A549 (cell line): ENCODE measurements around the gene SCAMP1. TPM values are rescaled to one million over a fixed set of nuclear protein-coding genes. Genes with fewer than 3 reads are reported as not detected.
A peak's percentile ranks its signal among the peaks of the same experiment; 100 is the strongest.

ENCODE experiments used
- ATAC-seq, 2 experiments: fragments of 200-7000 bp in 1 of 2; fragments of >200 bp in 1 of 2; cut with Nextera tagmentation in 1 of 2; cut with Tn5 transposase in 1 of 2; 3 replicates each; pipeline versions ENCODE4 v1.8.0 to v1.9.1; 2018 to 2020; ENCODE audit warnings: mild to moderate bottlenecking in 1 of 2, moderate library complexity in 1 of 2
- CTCF ChIA-PET: fragments of 300-600 bp; sonication (Branson Sonifier 250); formaldehyde crosslinking; extraction: SDS; loops from one replicate; lab custom pipeline; 2021; ENCODE audit warnings: antibody characterized with exemption, inconsistent platforms; lab: Yijun Ruan, JAX
- POLR2A ChIA-PET: fragments of 350-600 bp; formaldehyde crosslinking; extraction: SDS; loops from one replicate; lab custom pipeline; 2021; ENCODE audit warnings: antibody characterized with exemption, inconsistent platforms; lab: Yijun Ruan, JAX
- DNase-seq, 2 experiments: peaks; one replicate each; pipeline versions ENCODE4 v3.0.0 to v3.0.0-alpha.2; 2011 to 2016; ENCODE audit warnings: low read depth in 1 of 2, low spot score in 1 of 2
- FAIRE-seq: peaks from 2 replicates; lab custom pipeline; 2011; peaks lifted over from hg19 to GRCh38; lab: Jason Lieb, UNC
- H3K27ac ChIP-seq, 2 experiments: fragments of >200 bp; sonication (Bioruptor Twin); formaldehyde crosslinking; 3 replicates each; pipeline ENCODE4 v1.5.1; 2016 to 2017
- H3K4me1 ChIP-seq: fragments of >200 bp; sonication (Bioruptor Twin); formaldehyde crosslinking; 3 replicates; pipeline ENCODE4 v1.6.1; 2016
- H3K4me2 ChIP-seq: fragments of >200 bp; sonication (Bioruptor Twin); formaldehyde crosslinking; 3 replicates; pipeline ENCODE4 v1.6.1; 2016
- H3K4me3 ChIP-seq: fragments of >200 bp; sonication (Bioruptor Twin); formaldehyde crosslinking; 3 replicates; pipeline ENCODE4 v1.5.1; 2016
- H3K9me3 ChIP-seq: fragments of >200 bp; sonication (Bioruptor Twin); formaldehyde crosslinking; 3 replicates; pipeline ENCODE4 v1.6.1; 2016
- BHLHE40 ChIP-seq: IDR thresholded peaks from 2 replicates; pipeline ENCODE4 v1.6.1; 2012; ENCODE audit warnings: low read depth, low read length, inconsistent platforms
- EHMT2 ChIP-seq: fragments of 200-600 bp; sonication (generic); IDR thresholded peaks from 2 replicates; pipeline ENCODE4 v1.6.1; 2016; ENCODE audit warnings: antibody characterized with exemption, low read depth, mild to moderate bottlenecking, moderate library complexity
- FOSL2 ChIP-seq, 2 experiments: fragments of 450-650 bp in 1 of 2; fragments of >200 bp in 1 of 2; sonication (Bioruptor Twin) in 1 of 2; formaldehyde crosslinking; IDR thresholded peaks; 2 replicates each; pipeline versions ENCODE4 v1.5.0 to v1.6.1; 2016 to 2020; ENCODE audit warnings: mild to moderate bottlenecking in 1 of 2, moderate library complexity in 1 of 2
- HDAC2 ChIP-seq: fragments of 200-600 bp; sonication (generic); IDR thresholded peaks from 2 replicates; pipeline ENCODE4 v1.6.1; 2016
- HEYL ChIP-seq: fragments of 250-450 bp; sonication (Bioruptor Pico); IDR thresholded peaks from 2 replicates; pipeline ENCODE4 v1.8.0; 2021; ENCODE audit warnings: mild to moderate bottlenecking, moderate library complexity
- HOXB13 ChIP-seq: fragments of 250-450 bp; sonication (Bioruptor Pico); IDR thresholded peaks from 2 replicates; pipeline ENCODE4 v1.5.0; 2020; ENCODE audit warnings: low read depth, mild to moderate bottlenecking, moderate library complexity
- JUN ChIP-seq, 2 experiments: fragments of >200 bp; sonication (Bioruptor Twin); formaldehyde crosslinking; IDR thresholded peaks; 2 replicates in 1 of 2; 3 replicates in 1 of 2; pipeline ENCODE4 v1.6.1; 2016 to 2017
- KDM5A ChIP-seq: fragments of 200-600 bp; sonication (generic); IDR thresholded peaks from 2 replicates; pipeline ENCODE4 v1.6.1; 2016; ENCODE audit warnings: antibody characterized with exemption, mild to moderate bottlenecking
- MAFK ChIP-seq: fragments of 450-650 bp; IDR thresholded peaks from 2 replicates; pipeline ENCODE4 v1.6.1; 2014; ENCODE audit not compliant: partially characterized antibody
- MYC ChIP-seq: IDR thresholded peaks from 2 replicates; pipeline ENCODE4 v1.6.1; 2012; ENCODE audit warnings: mild to moderate bottlenecking, inconsistent platforms, low read length, improper control_type of control experiment, borderline replicate concordance
- NR3C1 ChIP-seq: fragments of >200 bp; sonication (Bioruptor Twin); formaldehyde crosslinking; IDR thresholded peaks from 3 replicates; pipeline ENCODE4 v1.6.1; 2017
- POLR2A ChIP-seq: IDR thresholded peaks from 2 replicates; pipeline ENCODE4 v1.6.1; 2012; ENCODE audit warnings: mild to moderate bottlenecking, low read length
- SMC3 ChIP-seq: fragments of >200 bp; sonication (Bioruptor Twin); formaldehyde crosslinking; IDR thresholded peaks from 3 replicates; pipeline ENCODE4 v1.6.1; 2018; ENCODE audit warnings: inconsistent platforms
- ZFP36 ChIP-seq: fragments of 450-650 bp; IDR thresholded peaks from 2 replicates; pipeline ENCODE4 v1.6.1; 2014; ENCODE audit warnings: borderline replicate concordance; ENCODE audit not compliant: partially characterized antibody
- ZSCAN20 ChIP-seq: fragments of 250-450 bp; sonication (Bioruptor Pico); IDR thresholded peaks from 2 replicates; pipeline ENCODE4 v1.8.0; 2022; ENCODE audit warnings: mild to moderate bottlenecking, moderate library complexity
- WGBS: methylation state at CpG from one replicate; pipeline ENCODE4 v1.1.6; 2017; ENCODE audit errors: missing lambda C conversion rate; 5-methylcytosine and 5-hydroxymethylcytosine counted together
- polyA plus RNA-seq, 4 experiments: library from polyadenylated mRNA; depleted of rRNA in 3 of 4; stranded (reverse); fragments of >200 nt; fragmentation: RNase III in 1 of 4; extraction: RNeasy Plus Mini Kit Qiagen cat#74134 plus additional on column Dnase treatment in 1 of 4; gene quantifications; 2 replicates in 3 of 4; 3 replicates in 1 of 4; pipeline ENCODE4 v1.2.3, GENCODE V29; 2011 to 2017
- TF ChIP-seq, protein P1 (sequence below): fragments of 250-450 bp; sonication (Bioruptor Pico); IDR thresholded peaks from 2 replicates; pipeline ENCODE4 v1.5.0; 2021; ENCODE audit warnings: mild to moderate bottlenecking, moderate library complexity, borderline replicate concordance
- TF ChIP-seq, protein P2 (sequence below): IDR thresholded peaks from 2 replicates; pipeline ENCODE4 v1.6.1; 2012
- TF ChIP-seq, protein P3 (sequence below): fragments of >200 bp; sonication (Bioruptor Twin); formaldehyde crosslinking; IDR thresholded peaks from 3 replicates; pipeline ENCODE4 v1.5.1; 2016
- TF ChIP-seq, protein P4 (sequence below): fragments of 150-350 bp; IDR thresholded peaks from 2 replicates; pipeline ENCODE4 v1.6.1; 2014; ENCODE audit warnings: low read depth, mild to moderate bottlenecking, low read length
- TF ChIP-seq, protein P5 (sequence below): IDR thresholded peaks from 2 replicates; pipeline ENCODE4 v1.6.1; 2012; ENCODE audit warnings: low read depth, borderline replicate concordance

Gene SCAMP1
- polyA plus RNA-seq, 2 of the 4 experiments (the other 2 are of a cell fraction), result 23.8 to 42.2 TPM

DNA sequence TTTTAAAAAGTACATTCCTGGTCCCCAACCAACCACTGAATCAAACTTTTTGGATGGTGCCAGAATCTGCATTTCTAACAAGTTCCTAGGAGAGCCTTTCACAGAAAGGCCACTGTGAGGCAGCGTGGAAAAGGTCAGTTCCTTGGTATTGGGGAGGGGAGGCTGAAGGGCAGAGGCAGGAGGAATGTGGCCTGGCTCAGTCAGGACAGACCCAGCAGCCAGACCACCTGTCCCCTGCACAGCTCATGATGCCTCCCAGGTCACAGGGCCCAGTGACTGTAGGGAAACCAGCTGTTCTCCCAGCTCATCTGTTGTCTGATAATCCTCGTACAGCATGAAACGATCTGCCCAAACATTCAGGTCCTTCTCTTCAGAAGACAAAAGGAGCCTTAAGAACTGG lies 155.3 kb downstream of the SCAMP1 start:
- Histone ChIP-seq H3K4me3 (no peak overlapping the region), H3K4me1 (peaks cover 32% of the 10 kb centered on the region), H3K4me2 (no peak overlapping the region), H3K9me3 (no peaks in the 10 kb centered on the region), H3K27ac (no peak overlapping the region)
- no peak for TF ChIP-seq HEYL (CRISPR knock-in tag)
- TF ChIP-seq, protein P1, sequence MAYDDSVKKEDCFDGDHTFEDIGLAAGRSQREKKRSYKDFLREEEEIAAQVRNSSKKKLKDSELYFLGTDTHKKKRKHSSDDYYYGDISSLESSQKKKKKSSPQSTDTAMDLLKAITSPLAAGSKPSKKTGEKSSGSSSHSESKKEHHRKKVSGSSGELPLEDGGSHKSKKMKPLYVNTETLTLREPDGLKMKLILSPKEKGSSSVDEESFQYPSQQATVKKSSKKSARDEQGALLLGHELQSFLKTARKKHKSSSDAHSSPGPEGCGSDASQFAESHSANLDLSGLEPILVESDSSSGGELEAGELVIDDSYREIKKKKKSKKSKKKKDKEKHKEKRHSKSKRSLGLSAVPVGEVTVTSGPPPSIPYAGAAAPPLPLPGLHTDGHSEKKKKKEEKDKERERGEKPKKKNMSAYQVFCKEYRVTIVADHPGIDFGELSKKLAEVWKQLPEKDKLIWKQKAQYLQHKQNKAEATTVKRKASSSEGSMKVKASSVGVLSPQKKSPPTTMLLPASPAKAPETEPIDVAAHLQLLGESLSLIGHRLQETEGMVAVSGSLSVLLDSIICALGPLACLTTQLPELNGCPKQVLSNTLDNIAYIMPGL (CRISPR knock-in tag), result no peak
- TF ChIP-seq EHMT2, result no peak
- TF ChIP-seq, protein P2, sequence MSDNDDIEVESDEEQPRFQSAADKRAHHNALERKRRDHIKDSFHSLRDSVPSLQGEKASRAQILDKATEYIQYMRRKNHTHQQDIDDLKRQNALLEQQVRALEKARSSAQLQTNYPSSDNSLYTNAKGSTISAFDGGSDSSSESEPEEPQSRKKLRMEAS, result no peak
- TF ChIP-seq ZSCAN20 (CRISPR knock-in tag), result no peak
- TF ChIP-seq, protein P3, sequence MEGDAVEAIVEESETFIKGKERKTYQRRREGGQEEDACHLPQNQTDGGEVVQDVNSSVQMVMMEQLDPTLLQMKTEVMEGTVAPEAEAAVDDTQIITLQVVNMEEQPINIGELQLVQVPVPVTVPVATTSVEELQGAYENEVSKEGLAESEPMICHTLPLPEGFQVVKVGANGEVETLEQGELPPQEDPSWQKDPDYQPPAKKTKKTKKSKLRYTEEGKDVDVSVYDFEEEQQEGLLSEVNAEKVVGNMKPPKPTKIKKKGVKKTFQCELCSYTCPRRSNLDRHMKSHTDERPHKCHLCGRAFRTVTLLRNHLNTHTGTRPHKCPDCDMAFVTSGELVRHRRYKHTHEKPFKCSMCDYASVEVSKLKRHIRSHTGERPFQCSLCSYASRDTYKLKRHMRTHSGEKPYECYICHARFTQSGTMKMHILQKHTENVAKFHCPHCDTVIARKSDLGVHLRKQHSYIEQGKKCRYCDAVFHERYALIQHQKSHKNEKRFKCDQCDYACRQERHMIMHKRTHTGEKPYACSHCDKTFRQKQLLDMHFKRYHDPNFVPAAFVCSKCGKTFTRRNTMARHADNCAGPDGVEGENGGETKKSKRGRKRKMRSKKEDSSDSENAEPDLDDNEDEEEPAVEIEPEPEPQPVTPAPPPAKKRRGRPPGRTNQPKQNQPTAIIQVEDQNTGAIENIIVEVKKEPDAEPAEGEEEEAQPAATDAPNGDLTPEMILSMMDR, result no peak
- no peak for TF ChIP-seq HDAC2
- FAIRE-seq (no peak), DNase-seq (no peak), ATAC-seq (no peak)
- POLR2A ChIA-PET, result no interaction called here
- CTCF ChIA-PET, result interaction anchor here (1.2 to 1.7 kb wide), 2 partner anchors 17 to 22 kb away, joined by 3 to 4 read pairs; no protein-coding TSS in a partner anchor
- WGBS, result 97% methylated on average over 3 of the region's 3 CpGs

DNA sequence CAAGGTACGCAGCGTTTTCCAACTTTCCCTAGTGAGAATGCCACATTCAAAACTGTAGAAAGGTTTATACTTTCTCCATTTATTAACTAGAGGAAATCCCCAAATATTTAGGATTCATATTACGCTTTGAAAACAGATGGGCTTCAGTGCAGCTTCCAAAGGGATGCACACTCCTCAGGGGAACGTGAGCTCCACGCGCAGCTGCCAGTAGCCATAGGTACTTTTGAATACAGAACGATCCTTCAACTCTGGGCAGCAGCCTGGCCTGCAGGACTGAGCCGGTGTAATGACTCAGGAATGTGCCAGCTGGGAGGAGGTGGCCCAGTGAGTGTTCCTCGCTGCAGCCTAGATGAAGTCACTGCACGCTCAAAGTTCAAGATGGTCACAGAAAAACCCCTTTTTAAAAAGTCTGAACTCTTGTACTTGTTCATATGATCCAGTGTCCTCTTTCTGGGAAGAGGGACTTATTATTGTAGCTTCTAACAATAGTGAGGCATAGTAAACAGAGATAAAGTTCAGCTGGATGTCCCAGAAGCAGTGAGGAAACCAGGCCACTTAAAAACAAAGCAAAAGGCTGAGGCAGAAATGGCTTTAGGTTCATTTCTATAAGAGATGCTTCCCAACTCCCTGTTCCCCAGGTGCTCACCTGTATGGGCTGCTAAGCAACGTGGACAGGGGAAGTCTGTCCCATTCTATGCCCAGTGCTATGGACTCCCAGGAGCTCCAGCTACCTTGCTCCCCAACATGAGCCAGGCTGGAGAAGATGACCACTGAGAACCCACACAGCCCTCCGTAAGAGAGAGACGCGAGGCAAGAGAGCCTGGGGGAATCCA lies 158.2 kb downstream of the SCAMP1 start:
- peak; percentile 70 to 86 for DNase-seq
- no peak for FAIRE-seq
- ATAC-seq, result peak; percentile 96 to 97
- Histone ChIP-seq H3K4me3 (no peak overlapping the region; the same call in 2 of the 3 replicates), H3K4me1 (peaks cover 32% of the 10 kb centered on the region), H3K9me3 (no peaks in the 10 kb centered on the region), H3K27ac (peak overlapping the region; percentile 75 to 84), H3K4me2 (peak overlapping the region; percentile 73)
- 39% methylated on average over 14 of the region's 14 CpGs for WGBS
- ChIA-PET POLR2A (interaction anchor here (1.1 to 1.3 kb wide), 2 partner anchors 9 to 11 kb away, joined by 5 read pairs; no protein-coding TSS in a partner anchor), CTCF (interaction anchor here (1.0 to 3.6 kb wide), 5 partner anchors 9 to 47 kb away, joined by 3 to 11 read pairs (median 3); no protein-coding TSS in a partner anchor)
- no peak for TF ChIP-seq ZFP36
- TF ChIP-seq, protein P2, result peak; percentile 58
- peak; percentile 17 for TF ChIP-seq MAFK
- no peak for TF ChIP-seq FOSL2 (IDR thresholded peaks at IDR 0.05)
- TF ChIP-seq FOSL2 (CRISPR knock-in tag; IDR thresholded peaks at IDR 0.05), result peak; percentile 53

DNA sequence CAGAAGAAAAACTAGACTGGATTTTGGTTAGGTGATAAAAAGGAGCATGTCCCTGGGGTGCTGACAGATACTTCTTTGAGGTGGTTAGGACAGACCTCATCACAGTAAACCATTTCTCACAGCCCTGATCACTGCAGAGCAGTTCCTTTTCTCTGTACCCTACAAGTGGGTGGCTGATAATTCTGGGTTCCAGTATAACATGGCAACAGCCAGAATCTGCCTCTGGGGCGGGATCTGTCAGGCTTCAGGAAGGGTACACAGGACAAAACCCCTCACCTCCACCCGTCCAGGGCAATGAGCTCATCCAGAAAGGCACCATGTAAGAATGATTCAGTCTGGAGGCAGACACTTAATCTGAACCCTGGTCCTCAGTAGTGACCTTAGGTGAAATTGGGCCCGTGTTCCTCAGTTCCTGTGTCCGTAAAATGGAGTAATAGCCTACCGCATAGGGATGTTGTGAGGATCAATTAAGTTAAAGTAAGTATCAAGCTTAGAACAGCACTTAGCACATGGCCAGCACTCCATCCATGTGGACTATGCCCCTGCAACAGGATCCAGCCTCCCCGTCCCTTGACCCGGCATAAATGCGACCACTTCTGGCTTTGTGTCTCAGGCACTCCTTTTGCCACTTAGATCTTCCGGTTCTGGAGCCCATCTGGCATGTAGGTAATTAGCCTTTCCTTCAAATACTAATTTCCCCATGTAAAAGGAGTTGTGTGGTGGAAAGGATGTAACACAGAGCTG lies 159.0 kb downstream of the SCAMP1 start:
- whole genome bisulfite sequencing, result 85% methylated on average over 9 of the region's 9 CpGs
- Histone ChIP-seq H3K27ac (peak overlapping the region; percentile 75 to 84), H3K4me1 (peaks cover 32% of the 10 kb centered on the region), H3K4me2 (peak overlapping the region; percentile 73), H3K4me3 (no peak overlapping the region), H3K9me3 (no peaks in the 10 kb centered on the region)
- ATAC-seq (peak; percentile 43 to 58; a peak in 5 of 6 replicates), FAIRE-seq (no peak), DNase-seq (no peak)
- ChIA-PET CTCF (interaction anchor here (1.2 to 3.6 kb wide), 6 partner anchors 12 to 51 kb away, joined by 3 to 11 read pairs (median 4); no protein-coding TSS in a partner anchor), POLR2A (interaction anchor here (1.3 kb wide), 1 partner anchor 8 kb away, joined by 5 read pairs; no protein-coding TSS in a partner anchor)
- no peak for TF ChIP-seq ZSCAN20 (CRISPR knock-in tag)
- no peak for TF ChIP-seq NR3C1
- TF ChIP-seq MYC, result no peak
- TF ChIP-seq, protein P4, sequence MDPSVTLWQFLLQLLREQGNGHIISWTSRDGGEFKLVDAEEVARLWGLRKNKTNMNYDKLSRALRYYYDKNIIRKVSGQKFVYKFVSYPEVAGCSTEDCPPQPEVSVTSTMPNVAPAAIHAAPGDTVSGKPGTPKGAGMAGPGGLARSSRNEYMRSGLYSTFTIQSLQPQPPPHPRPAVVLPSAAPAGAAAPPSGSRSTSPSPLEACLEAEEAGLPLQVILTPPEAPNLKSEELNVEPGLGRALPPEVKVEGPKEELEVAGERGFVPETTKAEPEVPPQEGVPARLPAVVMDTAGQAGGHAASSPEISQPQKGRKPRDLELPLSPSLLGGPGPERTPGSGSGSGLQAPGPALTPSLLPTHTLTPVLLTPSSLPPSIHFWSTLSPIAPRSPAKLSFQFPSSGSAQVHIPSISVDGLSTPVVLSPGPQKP, result no peak
- TF ChIP-seq JUN (IDR thresholded peaks at IDR 0.05), result no peak
- TF ChIP-seq, protein P3, result no peak
- TF ChIP-seq SMC3, result no peak
- TF ChIP-seq KDM5A, result no peak
- TF ChIP-seq, protein P5, sequence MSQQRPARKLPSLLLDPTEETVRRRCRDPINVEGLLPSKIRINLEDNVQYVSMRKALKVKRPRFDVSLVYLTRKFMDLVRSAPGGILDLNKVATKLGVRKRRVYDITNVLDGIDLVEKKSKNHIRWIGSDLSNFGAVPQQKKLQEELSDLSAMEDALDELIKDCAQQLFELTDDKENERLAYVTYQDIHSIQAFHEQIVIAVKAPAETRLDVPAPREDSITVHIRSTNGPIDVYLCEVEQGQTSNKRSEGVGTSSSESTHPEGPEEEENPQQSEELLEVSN, result no peak
- no peak for TF ChIP-seq FOSL2 (IDR thresholded peaks at IDR 0.05)
- TF ChIP-seq FOSL2 (CRISPR knock-in tag; IDR thresholded peaks at IDR 0.05), result no peak
- no peak for TF ChIP-seq POLR2A
- TF ChIP-seq BHLHE40, result no peak
- no peak for TF ChIP-seq HOXB13
- TF ChIP-seq, all 56 proteins: peak for 0
